HG03460 (cell line): Measurements from ENCODE around the gene SEC63.
"Not testable (repeated sequence)": the region's sequence is repeated elsewhere in the genome, so short reads cannot be mapped to it uniquely, and the experiment has no call there.

Experiments
- ATAC-seq: cut with Tn5 transposase; IDR thresholded peaks from one replicate; pipeline ENCODE4 v1.9.1; 2021; ENCODE audit not compliant: unreplicated experiment

The SEC63 gene

GRCh38 chr6:107864226-107865127 lies 93.5 kb downstream of the SEC63 start:
- ATAC-seq = no peak

GRCh38 chr6:107862383-107862782 lies 95.6 kb downstream of the SEC63 start:
- ATAC-seq = no peak

GRCh38 chr6:107860963-107861362 lies 97.0 kb downstream of the SEC63 start:
- not testable (repeated sequence) for ATAC-seq

GRCh38 chr6:107860144-107860543 lies 97.9 kb downstream of the SEC63 start:
- not testable (repeated sequence) for ATAC-seq

GRCh38 chr6:107853230-107853629 lies 104.8 kb downstream of the SEC63 start:
- no peak for ATAC-seq

GRCh38 chr6:107849325-107849724 lies 108.7 kb downstream of the SEC63 start:
- ATAC-seq = no peak

- no peak for ATAC-seq
Observed at GRCh38 chr6:107847844-107848802, 109.9 kb downstream of the SEC63 start.

- no peak for ATAC-seq
Observed at GRCh38 chr6:107846262-107846795, 111.7 kb downstream of the SEC63 start.

GRCh38 chr6:107845777-107846176 lies 112.2 kb downstream of the SEC63 start:
- no peak for ATAC-seq

- ATAC-seq = no peak
Observed at GRCh38 chr6:107843400-107843799, 114.6 kb downstream of the SEC63 start.

- ATAC-seq = no peak
Observed at GRCh38 chr6:107841275-107841670, 116.7 kb downstream of the SEC63 start.

GRCh38 chr6:107840636-107841274 lies 117.3 kb downstream of the SEC63 start:
- ATAC-seq = no peak

- no peak for ATAC-seq
Observed at GRCh38 chr6:107833136-107833535, 124.9 kb downstream of the SEC63 start.

- no peak for ATAC-seq
Observed at GRCh38 chr6:107832151-107833056, 125.6 kb downstream of the SEC63 start.

- ATAC-seq = no peak
Observed at GRCh38 chr6:107830060-107830459, 127.9 kb downstream of the SEC63 start.

- ATAC-seq = no peak
Observed at GRCh38 chr6:107827541-107827940, 130.5 kb downstream of the SEC63 start.

GRCh38 chr6:107823047-107823557 lies 134.9 kb downstream of the SEC63 start:
- no peak for ATAC-seq

GRCh38 chr6:107822176-107823046 lies 135.6 kb downstream of the SEC63 start:
- ATAC-seq = peak; percentile 71

GRCh38 chr6:107821591-107821990 lies 136.4 kb downstream of the SEC63 start:
- ATAC-seq = no peak
